ENCODE data around the gene MARK1. TPM values are rescaled to one million over a fixed set of nuclear protein-coding genes. Genes with fewer than 3 reads are reported as not detected.
"Not testable (repeated sequence)": the region's sequence is repeated elsewhere in the genome, so short reads cannot be mapped to it uniquely, and the experiment has no call there.

MARK1 gene
- polyA plus RNA-seq, 1 of the 3 experiments (the other 2 are of a cell fraction): 3.1 TPM

GRCh38 chr1:220682901-220683576 is 155.1 kb downstream of the MARK1 start:
- no peak overlapping the region for H3K4me2 ChIP-seq
- H3K27ac ChIP-seq (ENCODE audit: low read depth in 2 of 2, low read length in 1 of 2): no peak overlapping the region
- H3K79me2 ChIP-seq (ENCODE audit: insufficient read depth): no peaks in the 10 kb centered on the region
- H3K9ac ChIP-seq: no peak overlapping the region
- no peak overlapping the region for H2AFZ ChIP-seq (ENCODE audit: low read depth)
- H3K4me1 ChIP-seq (ENCODE audit: control insufficient read depth in 1 of 2, insufficient read depth in 2 of 2, low read depth in 1 of 2, low read length in 1 of 2): no peaks in the 10 kb centered on the region
- H3K27me3 ChIP-seq (ENCODE audit: insufficient read depth): no peaks in the 10 kb centered on the region
- no peaks in the 10 kb centered on the region for H3F3A ChIP-seq (replicated peaks; ENCODE audit: insufficient read depth)
- H3K4me3 ChIP-seq (ENCODE audit: low read depth in 2 of 2, low read length in 1 of 2): no peak overlapping the region
- H3K9me2 ChIP-seq: no peaks in the 10 kb centered on the region
- TF ChIP-seq RXRA (IDR thresholded peaks at IDR 0.05; ENCODE audit: borderline replicate concordance, low read depth) (no peak), SIN3A (IDR thresholded peaks at IDR 0.05; ENCODE audit: borderline replicate concordance, low read depth, low read length) (no peak), YY1 (IDR thresholded peaks at IDR 0.05; ENCODE audit: low read depth) (no peak), MEF2A (IDR thresholded peaks at IDR 0.05; ENCODE audit: borderline replicate concordance, low read depth) (no peak), USF2 (IDR thresholded peaks at IDR 0.05; ENCODE audit: borderline replicate concordance, low read depth, low read length) (no peak), USF1 (IDR thresholded peaks at IDR 0.05; ENCODE audit: borderline replicate concordance, low read depth) (no peak), EZH2phosphoT487 (IDR thresholded peaks at IDR 0.05; ENCODE audit: borderline replicate concordance, low read depth) (no peak)
- no peaks in the 10 kb centered on the region for H3K9me3 ChIP-seq
- no peaks in the 10 kb centered on the region for H3K36me3 ChIP-seq (replicated peaks in 1 of 2; ENCODE audit: control insufficient read depth in 1 of 2, insufficient read depth in 2 of 2, low read length in 1 of 2)
- CTCF ChIA-PET: interaction anchor here (1.7 kb wide), 1 partner anchor 94 kb away, joined by 11 read pairs; no protein-coding TSS in a partner anchor
- no peaks in the 10 kb centered on the region for H4K20me1 ChIP-seq (ENCODE audit: insufficient read depth)
- DNase-seq: no peak
- POLR2A ChIA-PET: no interaction called here
- WGBS (ENCODE audit: low lambda C conversion rate): 85% methylated on average over 17 of the region's 17 CpGs

GRCh38 chr1:220683716-220684115 is 155.8 kb downstream of the MARK1 start:
- H3F3A ChIP-seq (replicated peaks; ENCODE audit: insufficient read depth); H3K27ac ChIP-seq (ENCODE audit: low read depth in 2 of 2, low read length in 1 of 2); H3K27me3 ChIP-seq (ENCODE audit: insufficient read depth); H3K36me3 ChIP-seq (replicated peaks in 1 of 2; ENCODE audit: control insufficient read depth in 1 of 2, insufficient read depth in 2 of 2, low read length in 1 of 2); H3K9ac ChIP-seq; POLR2A ChIA-PET; H3K9me2 ChIP-seq; H4K20me1 ChIP-seq (ENCODE audit: insufficient read depth); H3K4me3 ChIP-seq (ENCODE audit: low read depth in 2 of 2, low read length in 1 of 2); DNase-seq; H2AFZ ChIP-seq (ENCODE audit: low read depth); H3K9me3 ChIP-seq; H3K79me2 ChIP-seq (ENCODE audit: insufficient read depth); H3K4me2 ChIP-seq; H3K4me1 ChIP-seq (ENCODE audit: control insufficient read depth in 1 of 2, insufficient read depth in 2 of 2, low read depth in 1 of 2, low read length in 1 of 2): not testable (repeated sequence)
- CTCF ChIA-PET: interaction anchor here (1.7 to 2.9 kb wide), 2 partner anchors 49 to 93 kb away, joined by 7 to 11 read pairs; no protein-coding TSS in a partner anchor
- WGBS (ENCODE audit: low lambda C conversion rate): 96% methylated on average over 12 of the region's 12 CpGs

GRCh38 chr1:220684890-220685289 is 157.0 kb downstream of the MARK1 start:
- Histone ChIP-seq H3K36me3 (replicated peaks in 1 of 2; ENCODE audit: control insufficient read depth in 1 of 2, insufficient read depth in 2 of 2, low read length in 1 of 2) (no peaks in the 10 kb centered on the region), H3K9ac (no peak overlapping the region), H3K4me1 (ENCODE audit: control insufficient read depth in 1 of 2, insufficient read depth in 2 of 2, low read depth in 1 of 2, low read length in 1 of 2) (peaks cover 0 to 3% of the 10 kb centered on the region in 2 experiments; a peak in 1 of 4 replicates), H3K27ac (ENCODE audit: low read depth in 2 of 2, low read length in 1 of 2) (no peak overlapping the region), H3K9me3 (no peaks in the 10 kb centered on the region), H2AFZ (ENCODE audit: low read depth) (no peak overlapping the region), H3F3A (replicated peaks; ENCODE audit: insufficient read depth) (no peaks in the 10 kb centered on the region), H4K20me1 (ENCODE audit: insufficient read depth) (no peaks in the 10 kb centered on the region), H3K27me3 (ENCODE audit: insufficient read depth) (no peaks in the 10 kb centered on the region), H3K9me2 (no peaks in the 10 kb centered on the region), H3K4me2 (no peak overlapping the region), H3K79me2 (ENCODE audit: insufficient read depth) (no peaks in the 10 kb centered on the region), H3K4me3 (ENCODE audit: low read depth in 2 of 2, low read length in 1 of 2) (no peak overlapping the region)
- POLR2A ChIA-PET: no interaction called here
- CTCF ChIA-PET: interaction anchor here (1.1 to 3.2 kb wide), 3 partner anchors 48 to 91 kb away, joined by 3 to 22 read pairs (median 7); partner anchors contain the start of gene MTARC2
- TF ChIP-seq MAX (IDR thresholded peaks at IDR 0.05; ENCODE audit: low read depth): no peak
- TF ChIP-seq TAF1 (IDR thresholded peaks at IDR 0.05; ENCODE audit: borderline replicate concordance, low read depth, low read length): no peak
- no peak for TF ChIP-seq MXI1 (IDR thresholded peaks at IDR 0.05; ENCODE audit: low read depth, low read length)
- no peak for DNase-seq
- WGBS (ENCODE audit: low lambda C conversion rate): 88% methylated on average over 4 of the region's 4 CpGs

Measured in SK-N-SH (cell line).